Psoas muscle (tissue), 8 donors: ENCODE results near the gene PES1. TPM values are rescaled to one million over a fixed set of nuclear protein-coding genes. Genes with fewer than 3 reads are reported as not detected.
"Not testable (repeated sequence)": the region's sequence is repeated elsewhere in the genome, so short reads cannot be mapped to it uniquely, and the experiment has no call there.

Source experiments
- ATAC-seq, 4 donors: fragments of 200-7000 bp; cut with Tn5 transposase; one replicate each; pipeline ENCODE4 v1.9.1; 2020; ENCODE audit warnings: moderate library complexity in 3 of 4, mild to moderate bottlenecking in 2 of 4
- DNase-seq, 2 donors: peaks; one replicate each; pipeline ENCODE4 v3.0.0-alpha.2; 2020
- H3K27ac ChIP-seq: fragments of 200-600 bp; one replicate; pipeline ENCODE4 v1.8.0; 2022
- H3K27me3 ChIP-seq, 3 donors: fragments of 200-600 bp in 1 of 3; one replicate each; pipeline versions ENCODE4 v1.6.1 to v1.8.0; 2013 to 2022; ENCODE audit warnings: low read length in 2 of 3, mild to moderate bottlenecking in 2 of 3, moderate library complexity in 1 of 3; ENCODE audit not compliant: insufficient read depth in 3 of 3
- H3K36me3 ChIP-seq, 2 donors: fragments of 200-600 bp in 1 of 2; one replicate each; pipeline versions ENCODE4 v1.6.1 to v1.8.0; 2013 to 2022; ENCODE audit warnings: low read depth in 1 of 2, mild to moderate bottlenecking in 1 of 2, moderate library complexity in 1 of 2; ENCODE audit not compliant: insufficient read depth in 1 of 2
- H3K4me1 ChIP-seq: fragments of 200-600 bp; one replicate; pipeline ENCODE4 v1.8.0; 2022
- H3K4me3 ChIP-seq: fragments of 200-600 bp; one replicate; pipeline ENCODE4 v1.8.0; 2022; ENCODE audit warnings: mild to moderate bottlenecking
- H3K9me3 ChIP-seq: fragments of 200-600 bp; one replicate; pipeline ENCODE4 v1.8.0; 2022
- CTCF ChIP-seq: fragments of 200-600 bp; IDR thresholded peaks from one replicate; pipeline ENCODE4 v1.8.0; 2022; ENCODE audit warnings: antibody characterized with exemption
- WGBS, 3 donors: extraction: QIAGEN DNeasy Blood & Tissue Kit; methylation state at CpG; one replicate each; pipeline versions ENCODE4 v1.1.6 to v1.1.7; 2013; 5-methylcytosine and 5-hydroxymethylcytosine counted together
- intact Hi-C, 2 donors: fragments of 100-400 bp; cut with DNase I; formaldehyde crosslinking; loops; one replicate each; pipeline versions ENCODE4 v1.11.0 to v1.14.2; 2022
- polyA plus RNA-seq, 3 donors: library from polyadenylated mRNA; stranded (reverse); fragments of 200-250 nt; gene quantifications; one replicate each; pipeline ENCODE4 v1.2.3, GENCODE V29; 2013
- total RNA-seq, 4 donors: library from RNA; stranded (reverse); fragmentation: NEBNext Ultra II Directional in 2 of 4; extraction: Animal tissue kit (Norgen Biotek cat#: 25700) in 2 of 4; gene quantifications; one replicate each; pipeline versions ENCODE4 v1.2.1 to v1.2.4, GENCODE V29; 2021 to 2023
- donor health status: healthy with polysubstance abuse.
- donor health status: DM: no; HTN: no; CAD: no; lungs with moderate emphysema.
- donor health status: Bipolar disorder and iron deficiency.
- donor health status: healthy.
- donor health status: DM: yes; HTN: yes; CAD: no.
- donor health status: DM: no; HTN: no; CAD: no.
- donor health status: DM: no; HTN: no; CAD: no.
- donor health status: DM: yes; HTN: yes; CAD: no.

Gene PES1
- total and polyA plus RNA-seq, 7 donors = 32.8 to 100 (median 65.9) TPM

- intact Hi-C loops = no loop called here
- no peaks in the 10 kb centered on the region for H3K36me3 ChIP-seq
- H3K9me3 ChIP-seq = no peaks in the 10 kb centered on the region
- H3K27ac ChIP-seq = no peak overlapping the region
- DNase-seq = no peak
- no peak for TF ChIP-seq CTCF
- no peak overlapping the region for H3K4me3 ChIP-seq
- H3K27me3 ChIP-seq = no peaks in the 10 kb centered on the region
- WGBS, 3 donors = 63 to 85% (median 69%) methylated on average over 6 of the region's 6 CpGs
- ATAC-seq = no peak
- H3K4me1 ChIP-seq = no peaks in the 10 kb centered on the region
These were observed 35.3 kb downstream of the PES1 start for GRCh38 chr22:30556388-30556787.

GRCh38 chr22:30555282-30556210 is 36.2 kb downstream of the PES1 start:
- Histone ChIP-seq H3K27ac (no peak overlapping the region), H3K4me3 (no peak overlapping the region), H3K27me3 (no peaks in the 10 kb centered on the region), H3K9me3 (no peaks in the 10 kb centered on the region), H3K4me1 (no peaks in the 10 kb centered on the region), H3K36me3 (no peaks in the 10 kb centered on the region)
- no peak for TF ChIP-seq CTCF
- ATAC-seq (no peak), DNase-seq (no peak)
- intact Hi-C loops = no loop called here
- WGBS, 3 donors = 94 to 95% (median 95%) methylated on average over 66 to 73 of the region's 73 CpGs

DNA sequence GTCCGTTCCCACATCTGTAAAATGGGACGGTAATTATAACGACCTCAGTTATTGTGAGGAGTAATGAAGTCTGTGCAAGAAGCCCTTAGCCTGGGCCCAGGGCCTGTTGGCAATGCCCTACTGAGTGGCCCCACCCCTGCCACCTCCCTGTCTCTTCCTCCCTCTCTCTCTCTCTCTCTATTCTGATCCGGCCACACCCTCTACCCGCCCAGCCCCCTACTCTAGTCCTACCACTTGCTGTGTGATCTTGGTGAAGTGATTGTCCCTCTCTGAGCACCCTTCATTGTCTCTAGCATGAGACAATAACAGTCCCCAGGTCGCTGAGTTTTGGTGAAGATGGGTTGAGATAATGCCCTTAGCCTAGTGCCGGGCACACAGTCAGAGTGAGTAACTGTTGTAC is 37.7 kb downstream of the PES1 start:
- H3K4me3 ChIP-seq = no peak overlapping the region
- H3K27ac ChIP-seq = no peak overlapping the region
- intact Hi-C loops = no loop called here
- H3K9me3 ChIP-seq = no peaks in the 10 kb centered on the region
- H3K27me3 ChIP-seq = no peaks in the 10 kb centered on the region
- ATAC-seq = no peak
- DNase-seq = no peak
- no peaks in the 10 kb centered on the region for H3K36me3 ChIP-seq
- H3K4me1 ChIP-seq = no peaks in the 10 kb centered on the region
- WGBS, 3 donors = 79 to 85% (median 83%) methylated on average over 7 of the region's 7 CpGs
- no peak for TF ChIP-seq CTCF

DNA sequence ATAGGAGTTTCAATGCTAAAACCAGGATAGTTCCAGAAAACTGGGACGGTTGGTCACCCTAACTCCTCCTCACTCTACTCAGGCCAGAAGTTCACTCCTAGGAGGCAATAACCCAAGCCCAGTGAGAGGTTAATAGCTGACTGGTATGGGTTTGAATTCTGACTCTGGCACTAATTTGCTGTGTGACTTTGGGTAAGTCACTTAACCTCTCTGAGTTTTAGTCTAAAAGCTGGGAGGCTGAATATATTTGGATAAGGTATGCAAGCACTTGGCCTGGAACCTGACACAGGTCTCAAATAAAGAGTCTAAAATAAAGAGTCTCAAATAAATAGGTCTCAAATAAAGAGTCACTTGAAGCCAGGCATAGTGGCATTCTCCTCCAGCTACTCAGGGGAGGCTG is 39.0 kb downstream of the PES1 start:
- no peaks in the 10 kb centered on the region for H3K27me3 ChIP-seq
- no peak overlapping the region for H3K27ac ChIP-seq
- ATAC-seq (no peak), DNase-seq (no peak)
- WGBS, 3 donors = 0 to 51% (median 33%) methylated on average over 1 of the region's 1 CpG
- no peak for TF ChIP-seq CTCF
- intact Hi-C loops = no loop called here
- no peaks in the 10 kb centered on the region for H3K36me3 ChIP-seq
- H3K4me1 ChIP-seq = no peaks in the 10 kb centered on the region
- H3K9me3 ChIP-seq = no peaks in the 10 kb centered on the region
- H3K4me3 ChIP-seq = no peak overlapping the region

GRCh38 chr22:30551813-30552212 is 39.9 kb downstream of the PES1 start:
- ATAC-seq, H3K4me3 ChIP-seq, intact Hi-C loops, H3K27ac ChIP-seq, H3K27me3 ChIP-seq, H3K9me3 ChIP-seq, H3K4me1 ChIP-seq, H3K36me3 ChIP-seq, DNase-seq: not testable (repeated sequence)
- 94 to 97% (median 97%) methylated on average over 3 of the region's 3 CpGs for WGBS, 3 donors
